NAMALWA (cell line): Measurements from ENCODE around the gene IL1RL2.

Source experiments
- DNase-seq: peaks from one replicate; pipeline ENCODE4 v3.0.0-alpha.2; 2015; ENCODE audit warnings: low spot score

IL1RL2 gene

DNA sequence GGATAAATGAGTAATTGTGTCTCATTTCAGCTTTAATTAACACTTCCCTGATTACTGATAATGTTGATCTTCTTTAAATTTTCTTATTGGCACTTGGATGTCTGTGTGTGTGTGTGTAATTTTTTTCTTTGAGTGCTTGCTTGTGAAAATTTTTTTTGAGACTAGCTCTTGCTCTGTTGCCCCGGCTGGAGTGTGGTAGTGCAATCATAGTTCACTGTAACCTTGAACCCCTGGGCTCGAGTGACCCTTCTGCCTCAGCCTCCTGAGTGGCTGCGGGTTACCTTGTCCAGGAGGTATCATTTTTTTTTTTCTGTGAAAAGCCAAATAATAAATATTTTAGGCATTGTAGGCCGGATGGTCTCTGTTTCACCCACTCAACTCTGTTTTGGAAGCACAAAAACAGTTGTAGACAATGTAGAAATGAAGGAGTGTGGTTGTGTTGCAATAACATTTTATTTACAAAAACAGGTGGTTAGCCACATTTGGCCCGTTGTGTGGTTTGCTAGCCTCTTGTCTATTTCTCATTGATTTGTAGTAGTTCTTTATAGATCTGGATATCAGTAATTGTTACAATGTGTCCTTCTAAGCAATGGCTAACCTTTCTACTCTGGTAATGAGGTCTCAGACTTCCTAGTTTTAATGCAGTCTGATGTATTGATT lies 7.9 kb downstream of the IL1RL2 start:
- DNase-seq, result no peak

GRCh38 chr2:102197389-102198137 lies 10.7 kb downstream of the IL1RL2 start:
- DNase-seq, result no peak

DNA sequence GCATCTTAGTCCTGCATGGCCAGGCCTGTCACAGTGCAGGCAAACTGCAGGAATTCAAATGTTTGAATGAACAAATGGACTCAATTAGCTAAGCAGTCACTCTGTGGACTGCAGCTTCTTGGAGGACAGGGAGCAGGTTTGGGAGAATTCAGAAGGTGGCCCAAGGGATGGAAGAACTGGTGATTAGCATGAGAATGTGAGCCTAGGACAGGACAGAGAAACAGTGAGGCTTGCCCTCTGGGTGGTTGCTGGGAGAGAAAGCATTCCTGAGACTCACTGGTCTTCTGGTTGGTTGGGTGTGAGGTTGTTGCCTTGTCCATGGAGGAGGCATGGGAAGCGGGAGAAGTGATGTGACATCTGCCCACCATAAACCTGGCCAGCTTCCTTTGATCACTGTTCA lies 13.7 kb downstream of the IL1RL2 start:
- no peak for DNase-seq

DNA sequence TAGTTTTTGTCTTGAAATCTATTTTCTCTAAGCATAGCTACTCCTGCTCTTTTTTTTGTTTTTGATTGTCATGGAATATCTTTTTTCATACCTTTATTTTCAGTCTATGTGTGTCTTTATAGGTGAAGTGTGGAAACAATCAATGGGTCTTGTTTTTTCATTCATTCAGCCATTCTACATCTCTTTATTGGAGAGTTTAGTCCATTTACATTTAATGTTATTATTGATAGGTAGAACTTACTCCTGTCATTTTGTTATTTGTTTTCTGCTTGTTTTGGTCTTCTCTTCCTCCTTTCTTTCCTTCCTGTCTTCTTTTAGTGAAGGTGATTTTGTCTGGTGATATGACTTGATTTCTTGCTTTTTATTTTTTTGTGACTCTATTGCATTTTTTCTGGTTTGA lies 17.8 kb downstream of the IL1RL2 start:
- no peak for DNase-seq

- no peak for DNase-seq
These were observed 20.0 kb downstream of the IL1RL2 start for GRCh38 chr2:102206666-102207341.

DNA sequence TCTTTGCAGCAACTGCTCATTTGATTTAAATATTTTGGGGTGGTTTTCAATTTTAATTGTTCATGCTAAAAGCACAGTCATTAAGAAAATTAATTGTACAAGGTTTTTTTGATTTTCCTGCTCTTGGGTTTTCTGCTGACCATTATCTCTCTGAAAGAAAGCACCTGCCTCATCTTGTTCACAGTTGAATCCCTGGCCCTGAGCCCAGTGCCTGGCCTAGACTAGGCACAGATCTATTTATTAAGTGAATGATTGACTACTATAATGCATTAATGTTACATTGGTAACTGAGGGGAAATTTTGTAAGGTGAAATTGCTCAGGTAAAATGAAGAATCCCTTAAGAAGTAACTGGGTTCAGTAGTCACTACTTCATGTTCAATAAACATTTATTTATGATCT lies 22.0 kb downstream of the IL1RL2 start:
- DNase-seq, result no peak

DNA sequence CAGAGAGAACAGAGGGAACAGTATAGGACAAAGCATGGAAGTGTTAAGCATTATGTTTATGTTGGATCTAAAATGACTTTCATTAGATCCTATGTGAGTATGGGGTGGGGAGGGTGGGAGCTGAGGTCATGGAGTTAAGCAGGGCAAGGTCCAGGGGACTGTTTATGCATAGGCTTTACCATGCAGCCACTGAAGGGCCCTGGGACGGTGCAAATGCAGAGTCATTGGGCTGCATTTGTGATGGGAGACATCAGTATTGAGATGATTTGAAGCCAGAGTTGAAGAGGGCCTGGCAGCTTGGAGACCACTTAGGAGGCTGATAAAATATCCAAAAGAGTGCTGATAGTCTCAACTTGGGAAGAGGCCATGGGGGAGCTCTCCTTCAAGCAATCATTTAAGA lies 22.7 kb downstream of the IL1RL2 start:
- no peak for DNase-seq

- no peak for DNase-seq
These were observed 30.2 kb downstream of the IL1RL2 start for GRCh38 chr2:102217032-102217431.

GRCh38 chr2:102224824-102225739 lies 38.3 kb downstream of the IL1RL2 start:
- DNase-seq, result no peak

DNA sequence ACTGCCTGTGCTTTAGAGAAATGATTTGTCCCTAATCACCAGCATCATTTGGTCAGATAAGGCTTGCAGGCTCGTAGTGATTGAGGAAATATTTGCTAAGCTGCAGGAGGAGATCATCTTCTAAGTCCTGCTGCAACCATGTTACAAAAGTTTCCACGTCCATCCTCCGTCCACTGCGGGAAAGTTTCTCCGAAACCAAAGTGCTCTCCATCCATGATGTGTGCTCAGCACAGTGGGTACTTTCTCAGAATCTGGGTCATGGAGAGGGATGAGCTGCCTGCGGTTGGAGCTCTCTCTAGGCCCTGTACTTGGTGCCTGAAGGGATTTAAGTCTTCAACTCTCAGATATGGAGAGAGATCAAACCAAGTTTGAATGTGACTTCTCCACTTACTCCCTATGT lies 39.3 kb downstream of the IL1RL2 start:
- no peak for DNase-seq

DNA sequence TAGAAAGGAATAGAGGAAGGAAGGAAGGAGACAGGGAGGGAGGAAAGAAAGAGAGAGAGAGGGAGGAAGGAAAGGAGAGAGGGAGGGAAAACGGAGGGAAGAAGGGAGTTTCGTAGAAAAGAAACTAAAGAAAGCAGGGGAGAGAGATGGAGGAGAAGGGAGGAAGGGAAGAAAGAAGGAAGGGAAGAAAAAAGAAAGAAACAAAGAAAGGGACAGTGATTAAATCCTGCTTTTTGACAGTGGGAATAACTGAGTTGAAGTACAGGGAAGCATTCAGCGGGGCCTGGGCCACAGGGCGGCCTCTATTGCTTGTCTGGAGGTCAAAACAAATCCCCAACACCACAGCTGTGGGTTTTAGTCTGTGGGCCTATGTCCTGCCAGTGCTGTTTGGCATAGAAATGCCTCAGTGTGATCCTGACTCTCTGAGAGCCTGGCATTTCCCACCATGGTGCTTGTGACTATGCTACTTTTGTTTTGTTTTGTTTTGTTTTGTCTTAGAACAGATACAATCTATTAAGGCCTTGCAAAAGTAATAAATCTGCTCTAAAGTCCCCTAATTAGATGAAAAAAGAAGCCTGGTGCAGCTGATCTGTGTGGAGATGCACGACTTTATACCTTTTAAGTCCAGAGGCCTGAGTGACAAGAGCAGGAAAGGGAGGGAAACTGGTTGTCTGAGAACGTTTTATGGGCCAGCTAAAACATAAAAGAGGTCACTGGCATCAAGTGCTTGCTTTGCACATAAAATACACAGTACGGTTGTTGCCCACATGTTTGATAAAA lies 40.0 kb downstream of the IL1RL2 start:
- no peak for DNase-seq

DNA sequence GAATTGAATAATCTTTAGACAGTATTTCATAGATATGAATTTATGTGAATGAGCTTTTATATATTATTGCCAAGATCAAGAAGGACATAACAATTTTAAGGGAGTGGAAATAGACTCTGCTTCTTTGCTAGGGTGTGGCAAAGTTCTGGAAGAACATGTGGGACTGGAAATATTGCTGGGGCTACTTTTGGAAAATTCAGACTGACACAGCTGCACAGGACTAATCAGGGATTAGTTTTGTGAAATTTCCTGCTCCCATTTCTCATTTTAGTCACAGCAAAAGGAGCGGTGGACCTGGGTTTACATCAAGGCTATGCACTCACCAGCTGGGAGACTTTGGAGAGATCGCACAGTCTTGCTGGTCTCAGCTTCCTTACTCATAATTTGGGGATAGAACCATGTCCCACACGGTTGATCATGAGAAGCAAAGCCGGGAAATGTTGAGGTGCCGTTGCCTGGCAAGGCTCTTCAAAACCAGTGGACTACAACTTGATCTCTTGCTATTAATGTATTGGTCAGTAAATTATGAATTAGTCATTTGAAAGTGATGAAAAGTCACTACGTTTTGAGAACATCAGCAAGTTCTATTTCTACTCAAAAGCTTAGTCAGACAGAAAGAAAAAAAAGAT lies 42.4 kb downstream of the IL1RL2 start:
- no peak for DNase-seq

- DNase-seq, result no peak
These were observed 43.6 kb downstream of the IL1RL2 start for GRCh38 chr2:102230410-102230909.

GRCh38 chr2:102233132-102233884 lies 46.5 kb downstream of the IL1RL2 start:
- no peak for DNase-seq

DNA sequence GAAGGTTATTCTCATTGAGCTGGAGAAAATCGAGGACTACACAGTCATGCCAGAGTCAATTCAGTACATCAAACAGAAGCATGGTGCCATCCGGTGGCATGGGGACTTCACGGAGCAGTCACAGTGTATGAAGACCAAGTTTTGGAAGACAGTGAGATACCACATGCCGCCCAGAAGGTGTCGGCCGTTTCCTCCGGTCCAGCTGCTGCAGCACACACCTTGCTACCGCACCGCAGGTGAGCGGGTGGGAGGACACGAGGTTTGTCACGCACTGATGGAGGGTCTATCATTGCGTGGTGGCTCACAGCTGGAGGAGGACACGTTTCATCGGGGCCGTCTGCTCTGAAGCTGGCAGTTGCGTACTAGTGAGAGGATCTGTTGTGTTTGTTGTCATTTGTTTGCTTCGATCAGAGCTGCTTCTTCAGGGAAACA lies 48.2 kb downstream of the IL1RL2 start:
- DNase-seq, result no peak

- no peak for DNase-seq
These were observed 48.7 kb downstream of the IL1RL2 start for GRCh38 chr2:102235491-102235890.

DNA sequence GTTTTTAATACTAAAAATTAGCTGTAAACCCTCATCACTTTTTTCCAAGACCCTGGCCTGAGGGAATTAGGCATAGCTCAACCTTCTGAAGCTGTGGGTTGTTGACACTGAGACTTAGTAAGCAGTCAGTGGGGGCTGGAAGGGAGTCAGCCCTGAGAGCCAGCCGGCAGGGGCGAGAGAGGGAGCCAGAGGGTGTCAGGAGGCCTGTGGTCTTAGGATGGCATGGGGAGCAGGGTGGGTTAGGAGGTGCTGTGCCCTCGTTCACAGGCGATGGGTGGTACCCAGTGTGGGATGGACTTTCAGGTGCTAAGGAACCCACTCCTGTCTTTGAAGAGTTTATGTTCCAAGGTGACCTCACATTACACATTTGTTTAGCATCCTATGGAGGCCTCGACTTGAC lies 49.3 kb downstream of the IL1RL2 start:
- DNase-seq, result no peak

DNA sequence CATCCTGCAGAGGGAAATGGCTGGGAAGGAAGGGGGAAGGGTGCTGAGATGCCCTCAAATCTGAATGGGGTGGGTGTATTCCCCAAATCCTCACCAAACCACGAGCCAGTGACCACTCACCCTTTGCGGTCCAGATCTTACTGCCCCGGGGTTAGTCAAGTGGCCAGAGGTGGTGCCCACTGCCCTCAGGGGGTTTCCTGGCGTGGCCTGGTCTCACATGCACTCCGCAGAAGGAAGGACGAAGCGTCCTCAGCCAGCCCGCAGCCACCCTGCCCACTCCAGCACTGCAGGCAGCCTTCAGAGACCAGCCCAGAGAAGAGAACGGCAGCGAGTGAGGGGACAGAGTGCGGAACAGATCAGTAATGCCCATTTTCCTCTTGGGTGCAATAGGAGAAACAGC lies 50.4 kb downstream of the IL1RL2 start:
- no peak for DNase-seq

DNA sequence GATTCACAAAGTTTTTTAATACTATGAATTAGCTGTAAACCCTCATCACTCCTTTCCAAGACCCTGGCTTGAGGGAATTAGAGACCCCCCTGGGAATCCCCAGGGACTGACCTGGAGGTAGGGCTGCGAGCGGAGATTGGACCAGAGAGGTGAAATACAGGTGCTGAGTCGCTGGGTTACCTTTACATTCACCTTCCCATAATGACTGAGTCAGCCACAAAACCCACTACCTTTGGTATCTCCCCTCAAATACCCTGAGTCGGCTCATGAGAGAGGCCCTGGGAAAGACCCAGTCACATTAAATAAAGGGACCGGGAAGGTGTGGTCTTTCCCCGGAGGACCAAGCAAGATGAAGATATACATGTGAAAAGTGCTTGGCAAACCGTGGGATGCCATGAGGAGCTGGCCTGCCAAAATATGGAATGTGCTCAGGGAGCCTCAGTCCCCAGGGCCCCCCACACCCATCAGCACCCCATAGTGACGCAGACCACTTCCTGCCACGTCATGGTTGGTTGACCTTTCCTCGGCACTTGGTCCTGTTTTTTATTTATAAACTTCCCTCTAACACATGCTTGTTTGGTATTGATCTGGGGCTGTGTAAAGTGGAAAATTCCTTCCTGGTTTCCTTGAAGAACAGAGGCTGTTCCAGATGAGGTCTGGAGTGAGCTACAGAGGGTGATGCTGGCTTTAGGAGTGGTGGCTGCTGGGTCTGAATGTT lies 51.4 kb downstream of the IL1RL2 start:
- no peak for DNase-seq
